HepG2 (cell line): ENCODE data around the gene CDC42EP5. TPM values are rescaled to one million over a fixed set of nuclear protein-coding genes. Genes with fewer than 3 reads are reported as not detected.

ENCODE experiments used
- CEBPB ChIP-seq: IDR thresholded peaks from 2 replicates; pipeline ENCODE4 v1.6.1; 2011; ENCODE audit warnings: low read depth, low read length, improper control_type of control experiment, borderline replicate concordance
- GPBP1L1 ChIP-seq: sonication (generic); formaldehyde crosslinking; IDR thresholded peaks from 2 replicates; pipeline ENCODE4 v1.5.0; 2020; ENCODE audit warnings: mild to moderate bottlenecking, missing genetic modification reagents
- HMG20A ChIP-seq: IDR thresholded peaks from 2 replicates; pipeline ENCODE4 v1.6.1; 2016; ENCODE audit warnings: borderline replicate concordance
- KLF13 ChIP-seq: sonication (generic); formaldehyde crosslinking; IDR thresholded peaks from 2 replicates; pipeline ENCODE4 v1.4.0; 2020; ENCODE audit warnings: mild to moderate bottlenecking, missing genetic modification reagents
- MATR3 ChIP-seq: sonication (generic); formaldehyde crosslinking; IDR thresholded peaks from 2 replicates; pipeline ENCODE4 v1.4.0; 2020; ENCODE audit warnings: missing genetic modification reagents
- MTA1 ChIP-seq: sonication (generic); formaldehyde crosslinking; IDR thresholded peaks from 2 replicates; pipeline ENCODE4 v1.4.0; 2020; ENCODE audit warnings: missing genetic modification reagents, mild to moderate bottlenecking, borderline replicate concordance
- NAIF1 ChIP-seq: sonication (generic); formaldehyde crosslinking; IDR thresholded peaks from 2 replicates; pipeline ENCODE4 v1.5.0; 2020; ENCODE audit warnings: mild to moderate bottlenecking, missing genetic modification reagents, borderline replicate concordance
- NKX3-1 ChIP-seq: sonication (generic); formaldehyde crosslinking; IDR thresholded peaks from 2 replicates; pipeline ENCODE4 v1.5.0; 2020; ENCODE audit warnings: missing genetic modification reagents
- POLR2A ChIP-seq, 2 experiments: IDR thresholded peaks; 2 replicates each; pipeline ENCODE4 v1.6.1; 2011; ENCODE audit warnings: low read depth in 2 of 2, low read length in 2 of 2, mild to moderate bottlenecking in 1 of 2, moderate library complexity in 1 of 2; ENCODE audit not compliant: insufficient read depth in 1 of 2
- RERE ChIP-seq: IDR thresholded peaks from 2 replicates; pipeline ENCODE4 v1.6.1; 2016; ENCODE audit warnings: low read depth, missing genetic modification reagents, missing compliant biosample characterization
- RNF219 ChIP-seq: sonication (generic); formaldehyde crosslinking; IDR thresholded peaks from 2 replicates; pipeline ENCODE4 v1.5.0; 2020; ENCODE audit warnings: mild to moderate bottlenecking, missing genetic modification reagents
- ZNF33A ChIP-seq: sonication (generic); formaldehyde crosslinking; IDR thresholded peaks from 2 replicates; pipeline ENCODE4 v1.5.1; 2020; ENCODE audit warnings: missing genetic modification reagents, mild to moderate bottlenecking, moderate library complexity, borderline replicate concordance
- ZNF598 ChIP-seq: sonication (generic); formaldehyde crosslinking; IDR thresholded peaks from 2 replicates; pipeline ENCODE4 v1.5.1; 2020; ENCODE audit warnings: mild to moderate bottlenecking, missing genetic modification reagents, borderline replicate concordance
- ZNF737 ChIP-seq: sonication (generic); formaldehyde crosslinking; IDR thresholded peaks from 2 replicates; pipeline ENCODE4 v1.5.0; 2020; ENCODE audit warnings: missing genetic modification reagents, mild to moderate bottlenecking, borderline replicate concordance
- ZNF800 ChIP-seq: sonication (generic); formaldehyde crosslinking; IDR thresholded peaks from 2 replicates; pipeline ENCODE4 v1.4.0; 2020; ENCODE audit warnings: missing genetic modification reagents
- ZNF83 ChIP-seq: sonication (generic); formaldehyde crosslinking; IDR thresholded peaks from 2 replicates; pipeline ENCODE4 v1.4.0; 2020; ENCODE audit warnings: missing genetic modification reagents, mild to moderate bottlenecking, borderline replicate concordance
- polyA plus RNA-seq, 8 experiments: library from polyadenylated mRNA; depleted of rRNA in 3 of 8; stranded (reverse) in 7 of 8; unstranded in 1 of 8; fragments of >200 nt; fragmentation: Illumina TruSeq in 4 of 8; extraction: Trizol in 4 of 8; gene quantifications; 2 replicates each; pipeline versions ENCODE4 v1.2.1 to v1.2.3, GENCODE V29; 2011 to 2016; ENCODE audit warnings: low read depth in 4 of 8, missing spikeins in 1 of 8, mixed read lengths in 1 of 8; ENCODE audit not compliant: insufficient read depth in 1 of 8
- total RNA-seq, 5 experiments: library from RNA; depleted of rRNA; stranded (reverse); fragments of >200 nt; fragmentation: Illumina TruSeq; extraction: Trizol; gene quantifications; 2 replicates each; pipeline ENCODE4 v1.2.3, GENCODE V29; 2016; ENCODE audit warnings: low read depth in 1 of 5

The CDC42EP5 gene
- total and polyA plus RNA-seq, 2 of the 13 experiments (the other 11 are each of a cell fraction or from before 2014, with no cell fraction given), result 0.41 to 1.6 TPM

GRCh38 chr19:54448774-54449700 lies 24.1 kb downstream of the CDC42EP5 start, which contains the start of gene LENG8 (continued):
- TF ChIP-seq ZNF800 (CRISPR knock-in tag), result no peak
- peak; percentile 66; the same call in 1 of the 2 replicates for TF ChIP-seq MTA1 (CRISPR knock-in tag)
- peak; percentile 51; the same call in 1 of the 2 replicates for TF ChIP-seq NAIF1
- 0 out of 2 replicates have a peak, but pooled peaks have one; percentile 37 for TF ChIP-seq ZNF33A
- TF ChIP-seq ZNF83 (CRISPR knock-in tag), result peak; percentile 94
- TF ChIP-seq RNF219, result no peak
- 0 out of 2 replicates have a peak, but pooled peaks have one; percentile 73 for TF ChIP-seq ZNF598 (CRISPR knock-in tag)
- TF ChIP-seq POLR2A (IDR thresholded peaks at IDR 0.05; ENCODE audit: insufficient read depth in 1 of 2, low read depth in 2 of 2, low read length in 2 of 2), result peak; percentile 94 to 99
- no peak for TF ChIP-seq HMG20A (CRISPR knock-in tag)
- TF ChIP-seq NKX3-1 (CRISPR knock-in tag), result peak; percentile 80
- no peak for TF ChIP-seq RERE (CRISPR knock-in tag)
- 0 out of 2 replicates have a peak, but pooled peaks have one; percentile 49 for TF ChIP-seq KLF13 (CRISPR knock-in tag)
- TF ChIP-seq CEBPB, result no peak
- TF ChIP-seq GPBP1L1 (CRISPR knock-in tag), result no peak
- no peak for TF ChIP-seq ZNF737 (CRISPR knock-in tag)
- no peak for TF ChIP-seq MATR3 (CRISPR knock-in tag)
